Lung (tissue), 12 donors: ENCODE measurements around the gene ZYX. TPM values are rescaled to one million over a fixed set of nuclear protein-coding genes. Genes with fewer than 3 reads are reported as not detected.
A peak's percentile ranks its signal among the peaks of the same experiment; 100 is the strongest.
"Not testable (repeated sequence)": the region's sequence is repeated elsewhere in the genome, so short reads cannot be mapped to it uniquely, and the experiment has no call there.

Experiments
- ATAC-seq: fragments of 200-7000 bp; cut with Tn5 transposase; one replicate; pipeline ENCODE4 v1.9.1; 2020; ENCODE audit warnings: moderate number of reproducible peaks; ENCODE audit not compliant: insufficient read depth, low FRiP score
- DNase-seq, 3 donors: peaks; one replicate each; pipeline ENCODE4 v3.0.0-alpha.2; 2013 to 2017
- H3K27ac ChIP-seq, 2 donors: one replicate each; pipeline ENCODE4 v1.5.1; 2013; ENCODE audit warnings: mild to moderate bottlenecking in 2 of 2, moderate library complexity in 2 of 2, control low read depth in 1 of 2, inconsistent platforms in 1 of 2, low read depth in 1 of 2, low read length in 1 of 2
- H3K27me3 ChIP-seq, 3 donors: one replicate each; pipeline ENCODE4 v1.5.1; 2013; ENCODE audit warnings: low read length in 2 of 3; ENCODE audit not compliant: control insufficient read depth in 3 of 3, insufficient read depth in 3 of 3
- H3K36me3 ChIP-seq, 4 donors: one replicate each; pipeline ENCODE4 v1.5.1; 2013; ENCODE audit warnings: low read length in 4 of 4, mild to moderate bottlenecking in 1 of 4, moderate library complexity in 1 of 4; ENCODE audit not compliant: control insufficient read depth in 4 of 4, insufficient read depth in 4 of 4
- H3K4me1 ChIP-seq, 5 donors: one replicate each; pipeline ENCODE4 v1.5.1; 2013; ENCODE audit warnings: low read length in 5 of 5, mild to moderate bottlenecking in 2 of 5, moderate library complexity in 1 of 5; ENCODE audit not compliant: control insufficient read depth in 5 of 5, insufficient read depth in 5 of 5
- H3K4me3 ChIP-seq: one replicate; pipeline ENCODE4 v1.5.1; 2013; ENCODE audit warnings: mild to moderate bottlenecking, control low read depth, moderate library complexity
- H3K9ac ChIP-seq, 2 donors: one replicate each; pipeline ENCODE4 v1.5.1; 2013; ENCODE audit warnings: low read length in 2 of 2, control low read depth in 1 of 2; ENCODE audit not compliant: insufficient read depth in 1 of 2
- H3K9me3 ChIP-seq, 4 donors: one replicate each; pipeline ENCODE4 v1.5.1; 2013; ENCODE audit warnings: low read length in 3 of 4, mild to moderate bottlenecking in 1 of 4, moderate library complexity in 1 of 4; ENCODE audit not compliant: control insufficient read depth in 4 of 4, insufficient read depth in 3 of 4
- WGBS, 2 donors: extraction: QIAGEN DNeasy Blood & Tissue Kit; methylation state at CpG; one replicate each; pipeline ENCODE4 v1.1.7; 2013; 5-methylcytosine and 5-hydroxymethylcytosine counted together
- polyA plus RNA-seq, 2 donors: library from polyadenylated mRNA; stranded (reverse); fragments of 200-250 nt; gene quantifications; one replicate each; pipeline ENCODE4 v1.2.1, GENCODE V29; 2013
- total RNA-seq, 2 donors: library from RNA; depleted of rRNA in 1 of 2; stranded (reverse); fragments of >200 nt in 1 of 2; gene quantifications; one replicate each; pipeline ENCODE4 v1.2.1, GENCODE V29; 2014 to 2021
- TF ChIP-seq, protein P1 (sequence below): IDR thresholded peaks from 2 replicates; pipeline ENCODE4 v1.5.1; 2012; ENCODE audit warnings: mild to moderate bottlenecking; ENCODE audit errors: control extremely low read depth, extremely low read depth
- donor health status: control.
- donor health status: control.
- donor health status: Bipolar disorder and iron deficiency.
- donor health status: healthy.
- donor health status: DM: yes; HTN: yes; CAD: no.

Gene ZYX
- total and polyA plus RNA-seq, 4 donors: 98.9 to 310 (median 183) TPM

- Histone ChIP-seq H3K36me3 (peaks cover 6 to 51% (median 31%) of the 10 kb centered on the region in 4 donors), H3K9ac (peak overlapping the region in 1 of 2 donors; percentile 36), H3K27me3 (no peaks in the 10 kb centered on the region), H3K9me3 (peaks cover 0 to 2% (median 0%) of the 10 kb centered on the region in 4 donors), H3K4me3 (no peak overlapping the region), H3K27ac (peak overlapping the region; percentile 45 to 87), H3K4me1 (peaks cover 0 to 71% (median 38%) of the 10 kb centered on the region in 5 donors)
- 56 to 78% methylated on average over 24 of the region's 24 CpGs for WGBS, 2 donors
- TF ChIP-seq, protein P1, sequence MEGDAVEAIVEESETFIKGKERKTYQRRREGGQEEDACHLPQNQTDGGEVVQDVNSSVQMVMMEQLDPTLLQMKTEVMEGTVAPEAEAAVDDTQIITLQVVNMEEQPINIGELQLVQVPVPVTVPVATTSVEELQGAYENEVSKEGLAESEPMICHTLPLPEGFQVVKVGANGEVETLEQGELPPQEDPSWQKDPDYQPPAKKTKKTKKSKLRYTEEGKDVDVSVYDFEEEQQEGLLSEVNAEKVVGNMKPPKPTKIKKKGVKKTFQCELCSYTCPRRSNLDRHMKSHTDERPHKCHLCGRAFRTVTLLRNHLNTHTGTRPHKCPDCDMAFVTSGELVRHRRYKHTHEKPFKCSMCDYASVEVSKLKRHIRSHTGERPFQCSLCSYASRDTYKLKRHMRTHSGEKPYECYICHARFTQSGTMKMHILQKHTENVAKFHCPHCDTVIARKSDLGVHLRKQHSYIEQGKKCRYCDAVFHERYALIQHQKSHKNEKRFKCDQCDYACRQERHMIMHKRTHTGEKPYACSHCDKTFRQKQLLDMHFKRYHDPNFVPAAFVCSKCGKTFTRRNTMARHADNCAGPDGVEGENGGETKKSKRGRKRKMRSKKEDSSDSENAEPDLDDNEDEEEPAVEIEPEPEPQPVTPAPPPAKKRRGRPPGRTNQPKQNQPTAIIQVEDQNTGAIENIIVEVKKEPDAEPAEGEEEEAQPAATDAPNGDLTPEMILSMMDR: no peak
- ATAC-seq (peak; percentile 24), DNase-seq (peak; percentile 54 to 81 (median 80))
These were observed 10.6 kb downstream of the ZYX start for GRCh38 chr7:143391462-143392404.

GRCh38 chr7:143392427-143392826, 11.3 kb downstream of the ZYX start:
- H3K9ac ChIP-seq, H3K9me3 ChIP-seq, ATAC-seq, H3K27me3 ChIP-seq, H3K4me3 ChIP-seq, H3K27ac ChIP-seq, DNase-seq: not testable (repeated sequence)
- Histone ChIP-seq H3K36me3 (peaks cover 6 to 47% (median 27%) of the 10 kb centered on the region in 4 donors), H3K4me1 (peaks cover 0 to 78% (median 36%) of the 10 kb centered on the region in 5 donors)
- WGBS, 2 donors: 85 to 90% methylated on average over 8 of the region's 8 CpGs

GRCh38 chr7:143392875-143393266, 11.7 kb downstream of the ZYX start:
- DNase-seq (peak in 1 of 3 donors; percentile 33), ATAC-seq (no peak)
- 94 to 97% methylated on average over 6 of the region's 6 CpGs for WGBS, 2 donors
- Histone ChIP-seq H3K36me3 (peaks cover 6 to 43% (median 26%) of the 10 kb centered on the region in 4 donors), H3K27me3 (no peaks in the 10 kb centered on the region), H3K27ac (no peak overlapping the region), H3K9ac (no peak overlapping the region), H3K4me3 (no peak overlapping the region), H3K4me1 (peaks cover 0 to 82% (median 41%) of the 10 kb centered on the region in 5 donors), H3K9me3 (peaks cover 0 to 2% (median 0%) of the 10 kb centered on the region in 4 donors)
- TF ChIP-seq, protein P1: no peak
